ENCODE measurements around the gene P4HA2. TPM values are rescaled to one million over a fixed set of nuclear protein-coding genes. Genes with fewer than 3 reads are reported as not detected.

The P4HA2 gene
- total and polyA plus RNA-seq, 2 experiments from 2014 or later: 5.9 to 8.0 TPM

DNA sequence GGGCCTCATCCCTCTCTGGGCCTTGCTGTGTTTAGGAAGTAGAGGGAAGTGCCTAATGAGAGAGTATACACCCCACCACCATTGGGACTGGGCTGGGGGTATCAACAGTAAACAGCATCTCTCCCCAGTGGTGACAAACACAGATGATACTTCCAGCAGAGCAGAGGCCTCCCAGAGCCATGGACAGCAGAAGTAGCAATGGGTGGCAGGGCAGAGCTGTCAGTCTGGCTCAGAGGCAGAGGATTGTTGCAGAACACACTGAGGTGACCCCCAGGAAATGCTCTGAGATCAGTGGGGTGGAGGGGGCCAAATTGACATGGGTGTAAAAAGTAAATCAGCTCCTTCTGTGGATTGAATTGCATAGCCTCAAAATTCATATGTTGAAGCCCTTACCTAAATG lies 12.1 kb upstream of the P4HA2 start:
- peaks cover 6% of the 10 kb centered on the region for H3K36me3 Mint-ChIP-seq (ENCODE audit: low read depth)
- H3K27me3 ChIP-seq (ENCODE audit: insufficient read depth): no peaks in the 10 kb centered on the region

DNA sequence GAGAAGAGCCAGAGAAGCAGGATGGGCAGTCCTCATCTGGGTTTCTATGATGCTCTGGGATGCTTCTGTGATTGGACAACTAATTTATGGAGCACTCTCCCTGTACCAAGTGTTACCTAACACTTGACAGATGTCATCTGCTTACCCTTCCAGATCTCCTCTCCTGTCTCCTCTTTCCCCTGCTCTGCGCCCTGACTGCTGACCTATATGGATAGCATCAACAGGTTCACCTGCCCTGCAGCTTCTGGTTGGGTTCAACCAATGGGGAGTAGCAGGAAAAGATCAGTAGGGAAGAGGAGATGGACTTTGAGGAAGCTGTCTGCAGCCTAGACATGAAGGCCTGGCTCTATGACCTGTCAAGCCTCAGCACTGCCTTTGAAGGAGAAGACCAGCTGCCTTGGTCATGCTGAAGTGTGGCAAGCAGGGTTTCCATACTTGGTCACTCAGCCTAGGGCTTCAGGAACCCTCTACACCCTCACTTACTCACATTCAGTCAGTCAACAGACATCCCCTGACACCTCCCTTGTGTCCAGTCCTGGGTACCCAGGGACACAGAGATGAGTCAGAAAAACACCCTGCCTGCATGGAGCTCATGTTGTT lies 11.3 kb upstream of the P4HA2 start:
- Histone ChIP-seq H3K27ac (ENCODE audit: low read depth) (no peak overlapping the region), H3K9me2 (ENCODE audit: insufficient read depth) (no peaks in the 10 kb centered on the region), H3K79me2 (replicated peaks; ENCODE audit: insufficient read depth) (no peaks in the 10 kb centered on the region), H3K27me3 (ENCODE audit: insufficient read depth) (no peaks in the 10 kb centered on the region), H2AFZ (no peak overlapping the region), H3K4me3 (no peak overlapping the region), H3K36me3 (ENCODE audit: insufficient read depth) (no peaks in the 10 kb centered on the region), H3K4me1 (ENCODE audit: insufficient read depth) (no peaks in the 10 kb centered on the region), H3F3A (replicated peaks; ENCODE audit: low read depth) (no peaks in the 10 kb centered on the region), H4K20me1 (replicated peaks; ENCODE audit: insufficient read depth) (no peaks in the 10 kb centered on the region), H3K4me2 (no peak overlapping the region)
- no peak for DNase-seq (ENCODE audit: low spot score)
- Mint-ChIP-seq H3K4me1 (no peaks in the 10 kb centered on the region; the same call in 2 of the 3 replicates), H3K4me3 (no peak overlapping the region), H3K27ac (no peak overlapping the region), H3K36me3 (ENCODE audit: low read depth) (peaks cover 3% of the 10 kb centered on the region), H3K27me3 (ENCODE audit: insufficient read depth, low read depth, poor library complexity) (peaks cover 7% of the 10 kb centered on the region), H3K9me3 (peaks cover 10% of the 10 kb centered on the region)
- ATAC-seq: no peak
- TF ChIP-seq, protein P1, sequence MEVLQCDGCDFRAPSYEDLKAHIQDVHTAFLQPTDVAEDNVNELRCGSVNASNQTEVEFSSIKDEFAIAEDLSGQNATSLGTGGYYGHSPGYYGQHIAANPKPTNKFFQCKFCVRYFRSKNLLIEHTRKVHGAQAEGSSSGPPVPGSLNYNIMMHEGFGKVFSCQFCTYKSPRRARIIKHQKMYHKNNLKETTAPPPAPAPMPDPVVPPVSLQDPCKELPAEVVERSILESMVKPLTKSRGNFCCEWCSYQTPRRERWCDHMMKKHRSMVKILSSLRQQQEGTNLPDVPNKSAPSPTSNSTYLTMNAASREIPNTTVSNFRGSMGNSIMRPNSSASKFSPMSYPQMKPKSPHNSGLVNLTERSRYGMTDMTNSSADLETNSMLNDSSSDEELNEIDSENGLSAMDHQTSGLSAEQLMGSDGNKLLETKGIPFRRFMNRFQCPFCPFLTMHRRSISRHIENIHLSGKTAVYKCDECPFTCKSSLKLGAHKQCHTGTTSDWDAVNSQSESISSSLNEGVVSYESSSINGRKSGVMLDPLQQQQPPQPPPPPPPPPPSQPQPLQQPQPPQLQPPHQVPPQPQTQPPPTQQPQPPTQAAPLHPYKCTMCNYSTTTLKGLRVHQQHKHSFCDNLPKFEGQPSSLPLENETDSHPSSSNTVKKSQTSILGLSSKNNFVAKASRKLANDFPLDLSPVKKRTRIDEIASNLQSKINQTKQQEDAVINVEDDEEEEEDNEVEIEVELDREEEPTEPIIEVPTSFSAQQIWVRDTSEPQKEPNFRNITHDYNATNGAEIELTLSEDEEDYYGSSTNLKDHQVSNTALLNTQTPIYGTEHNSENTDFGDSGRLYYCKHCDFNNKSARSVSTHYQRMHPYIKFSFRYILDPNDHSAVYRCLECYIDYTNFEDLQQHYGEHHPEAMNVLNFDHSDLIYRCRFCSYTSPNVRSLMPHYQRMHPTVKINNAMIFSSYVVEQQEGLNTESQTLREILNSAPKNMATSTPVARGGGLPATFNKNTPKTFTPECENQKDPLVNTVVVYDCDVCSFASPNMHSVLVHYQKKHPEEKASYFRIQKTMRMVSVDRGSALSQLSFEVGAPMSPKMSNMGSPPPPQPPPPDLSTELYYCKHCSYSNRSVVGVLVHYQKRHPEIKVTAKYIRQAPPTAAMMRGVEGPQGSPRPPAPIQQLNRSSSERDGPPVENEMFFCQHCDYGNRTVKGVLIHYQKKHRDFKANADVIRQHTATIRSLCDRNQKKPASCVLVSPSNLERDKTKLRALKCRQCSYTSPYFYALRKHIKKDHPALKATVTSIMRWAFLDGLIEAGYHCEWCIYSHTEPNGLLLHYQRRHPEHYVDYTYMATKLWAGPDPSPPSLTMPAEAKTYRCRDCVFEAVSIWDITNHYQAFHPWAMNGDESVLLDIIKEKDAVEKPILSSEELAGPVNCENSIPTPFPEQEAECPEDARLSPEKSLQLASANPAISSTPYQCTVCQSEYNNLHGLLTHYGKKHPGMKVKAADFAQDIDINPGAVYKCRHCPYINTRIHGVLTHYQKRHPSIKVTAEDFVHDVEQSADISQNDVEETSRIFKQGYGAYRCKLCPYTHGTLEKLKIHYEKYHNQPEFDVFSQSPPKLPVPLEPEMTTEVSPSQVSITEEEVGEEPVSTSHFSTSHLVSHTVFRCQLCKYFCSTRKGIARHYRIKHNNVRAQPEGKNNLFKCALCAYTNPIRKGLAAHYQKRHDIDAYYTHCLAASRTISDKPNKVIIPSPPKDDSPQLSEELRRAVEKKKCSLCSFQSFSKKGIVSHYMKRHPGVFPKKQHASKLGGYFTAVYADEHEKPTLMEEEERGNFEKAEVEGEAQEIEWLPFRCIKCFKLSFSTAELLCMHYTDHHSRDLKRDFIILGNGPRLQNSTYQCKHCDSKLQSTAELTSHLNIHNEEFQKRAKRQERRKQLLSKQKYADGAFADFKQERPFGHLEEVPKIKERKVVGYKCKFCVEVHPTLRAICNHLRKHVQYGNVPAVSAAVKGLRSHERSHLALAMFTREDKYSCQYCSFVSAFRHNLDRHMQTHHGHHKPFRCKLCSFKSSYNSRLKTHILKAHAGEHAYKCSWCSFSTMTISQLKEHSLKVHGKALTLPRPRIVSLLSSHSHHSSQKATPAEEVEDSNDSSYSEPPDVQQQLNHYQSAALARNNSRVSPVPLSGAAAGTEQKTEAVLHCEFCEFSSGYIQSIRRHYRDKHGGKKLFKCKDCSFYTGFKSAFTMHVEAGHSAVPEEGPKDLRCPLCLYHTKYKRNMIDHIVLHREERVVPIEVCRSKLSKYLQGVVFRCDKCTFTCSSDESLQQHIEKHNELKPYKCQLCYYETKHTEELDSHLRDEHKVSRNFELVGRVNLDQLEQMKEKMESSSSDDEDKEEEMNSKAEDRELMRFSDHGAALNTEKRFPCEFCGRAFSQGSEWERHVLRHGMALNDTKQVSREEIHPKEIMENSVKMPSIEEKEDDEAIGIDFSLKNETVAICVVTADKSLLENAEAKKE (CRISPR knock-in tag; IDR thresholded peaks at IDR 0.05): no peak
- TF ChIP-seq EZH2 (IDR thresholded peaks at IDR 0.05; ENCODE audit: low read depth, unreplicated experiment): no peak
- TF ChIP-seq, protein P2, sequence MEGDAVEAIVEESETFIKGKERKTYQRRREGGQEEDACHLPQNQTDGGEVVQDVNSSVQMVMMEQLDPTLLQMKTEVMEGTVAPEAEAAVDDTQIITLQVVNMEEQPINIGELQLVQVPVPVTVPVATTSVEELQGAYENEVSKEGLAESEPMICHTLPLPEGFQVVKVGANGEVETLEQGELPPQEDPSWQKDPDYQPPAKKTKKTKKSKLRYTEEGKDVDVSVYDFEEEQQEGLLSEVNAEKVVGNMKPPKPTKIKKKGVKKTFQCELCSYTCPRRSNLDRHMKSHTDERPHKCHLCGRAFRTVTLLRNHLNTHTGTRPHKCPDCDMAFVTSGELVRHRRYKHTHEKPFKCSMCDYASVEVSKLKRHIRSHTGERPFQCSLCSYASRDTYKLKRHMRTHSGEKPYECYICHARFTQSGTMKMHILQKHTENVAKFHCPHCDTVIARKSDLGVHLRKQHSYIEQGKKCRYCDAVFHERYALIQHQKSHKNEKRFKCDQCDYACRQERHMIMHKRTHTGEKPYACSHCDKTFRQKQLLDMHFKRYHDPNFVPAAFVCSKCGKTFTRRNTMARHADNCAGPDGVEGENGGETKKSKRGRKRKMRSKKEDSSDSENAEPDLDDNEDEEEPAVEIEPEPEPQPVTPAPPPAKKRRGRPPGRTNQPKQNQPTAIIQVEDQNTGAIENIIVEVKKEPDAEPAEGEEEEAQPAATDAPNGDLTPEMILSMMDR (conservative IDR thresholded peaks at IDR 0.05; ENCODE audit: low read depth in 2 of 2): no peak
- no peak for TF ChIP-seq POLR2AphosphoS5 (IDR thresholded peaks at IDR 0.05; ENCODE audit: low read depth)
- TF ChIP-seq JUNB (IDR thresholded peaks at IDR 0.05; ENCODE audit: unreplicated experiment): no peak
- TF ChIP-seq STAT1 (IDR thresholded peaks at IDR 0.05; ENCODE audit: unreplicated experiment): no peak
- no peak for TF ChIP-seq CREB1 (CRISPR knock-in tag; IDR thresholded peaks at IDR 0.05; ENCODE audit: low read depth)
- TF ChIP-seq EZH2phosphoT487 (IDR thresholded peaks at IDR 0.05; ENCODE audit: unreplicated experiment): no peak
- TF ChIP-seq NANOG (IDR thresholded peaks at IDR 0.05; ENCODE audit: borderline replicate concordance): no peak

More for the DNA sequence above, 12.1 kb upstream of the P4HA2 start:
- ATAC-seq (no peak), DNase-seq (ENCODE audit: low spot score) (no peak)
- TF ChIP-seq JUNB (IDR thresholded peaks at IDR 0.05; ENCODE audit: unreplicated experiment) (no peak), EZH2phosphoT487 (IDR thresholded peaks at IDR 0.05; ENCODE audit: unreplicated experiment) (no peak), POLR2AphosphoS5 (IDR thresholded peaks at IDR 0.05; ENCODE audit: low read depth) (no peak), CREB1 (CRISPR knock-in tag; IDR thresholded peaks at IDR 0.05; ENCODE audit: low read depth) (no peak), ZNF331 (CRISPR knock-in tag; IDR thresholded peaks at IDR 0.05; ENCODE audit: low read depth) (no peak), ZNF114 (CRISPR knock-in tag; IDR thresholded peaks at IDR 0.05) (no peak), EZH2 (IDR thresholded peaks at IDR 0.05; ENCODE audit: low read depth, unreplicated experiment) (no peak)
- TF ChIP-seq, protein P3, sequence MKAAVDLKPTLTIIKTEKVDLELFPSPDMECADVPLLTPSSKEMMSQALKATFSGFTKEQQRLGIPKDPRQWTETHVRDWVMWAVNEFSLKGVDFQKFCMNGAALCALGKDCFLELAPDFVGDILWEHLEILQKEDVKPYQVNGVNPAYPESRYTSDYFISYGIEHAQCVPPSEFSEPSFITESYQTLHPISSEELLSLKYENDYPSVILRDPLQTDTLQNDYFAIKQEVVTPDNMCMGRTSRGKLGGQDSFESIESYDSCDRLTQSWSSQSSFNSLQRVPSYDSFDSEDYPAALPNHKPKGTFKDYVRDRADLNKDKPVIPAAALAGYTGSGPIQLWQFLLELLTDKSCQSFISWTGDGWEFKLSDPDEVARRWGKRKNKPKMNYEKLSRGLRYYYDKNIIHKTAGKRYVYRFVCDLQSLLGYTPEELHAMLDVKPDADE (IDR thresholded peaks at IDR 0.05): no peak
- no peak overlapping the region for H3K4me3 Mint-ChIP-seq
- Histone ChIP-seq H3K36me3 (ENCODE audit: insufficient read depth) (no peaks in the 10 kb centered on the region), H3K4me3 (no peak overlapping the region), H2AFZ (no peak overlapping the region), H3K4me2 (no peak overlapping the region), H3K4me1 (ENCODE audit: insufficient read depth) (no peaks in the 10 kb centered on the region), H3F3A (replicated peaks; ENCODE audit: low read depth) (no peaks in the 10 kb centered on the region), H4K20me1 (replicated peaks; ENCODE audit: insufficient read depth) (no peaks in the 10 kb centered on the region), H3K79me2 (replicated peaks; ENCODE audit: insufficient read depth) (no peaks in the 10 kb centered on the region), H3K27ac (ENCODE audit: low read depth) (no peak overlapping the region), H3K9me2 (ENCODE audit: insufficient read depth) (no peaks in the 10 kb centered on the region)
- peaks cover 17% of the 10 kb centered on the region for H3K9me3 Mint-ChIP-seq
- no peak overlapping the region for H3K27ac Mint-ChIP-seq
- peaks cover 10% of the 10 kb centered on the region for H3K27me3 Mint-ChIP-seq (ENCODE audit: insufficient read depth, low read depth, poor library complexity)
- H3K4me1 Mint-ChIP-seq: no peaks in the 10 kb centered on the region; the same call in 2 of the 3 replicates

Data from GM23338 (cell line).